ENCODE results near the gene SND1. TPM values are rescaled to one million over a fixed set of nuclear protein-coding genes. Genes with fewer than 3 reads are reported as not detected.
A peak's percentile ranks its signal among the peaks of the same experiment; 100 is the strongest.

The SND1 gene
- total RNA-seq, 1 experiment from 2014 or later = 218 TPM

GRCh38 chr7:128090492-128090891, 438.5 kb downstream of the SND1 start:
- Histone ChIP-seq H3T11ph (ENCODE audit: low read length) (no peak overlapping the region), H3K27me3 (ENCODE audit: insufficient read depth, low read length) (no peaks in the 10 kb centered on the region), H4K20me1 (ENCODE audit: control insufficient read depth, insufficient read depth, insufficient read length) (peaks cover 3% of the 10 kb centered on the region), H2BK15ac (ENCODE audit: low read depth, low read length) (no peak overlapping the region), H3K4ac (ENCODE audit: low read depth, low read length) (no peak overlapping the region), H2BK5ac (ENCODE audit: insufficient read length, low read length) (no peak overlapping the region), H3K56ac (ENCODE audit: insufficient read length, low read depth, low read length) (no peak overlapping the region), H3K23me2 (ENCODE audit: insufficient read length, low read depth, low read length, poor library complexity, severe bottlenecking) (no peaks in the 10 kb centered on the region), H3K9me3 (ENCODE audit: control insufficient read depth, low read depth, low read length) (no peaks in the 10 kb centered on the region), H3K9ac (ENCODE audit: extremely low read depth, insufficient read length, low read length) (no peak overlapping the region), H3K23ac (ENCODE audit: insufficient read length, low read depth, low read length) (no peak overlapping the region), H2BK20ac (ENCODE audit: low read depth, low read length, poor library complexity, severe bottlenecking) (no peak overlapping the region), H4K8ac (replicated peaks; ENCODE audit: insufficient read length, low read depth, low read length) (no peak overlapping the region), H2AFZ (ENCODE audit: low read length) (no peak overlapping the region), H3K27ac (ENCODE audit: insufficient read length, low read depth, low read length) (no peak overlapping the region), H3K18ac (ENCODE audit: insufficient read length, low read depth, low read length) (no peak overlapping the region), H3K79me1 (ENCODE audit: insufficient read depth, low read depth, low read length, poor library complexity, severe bottlenecking) (no peaks in the 10 kb centered on the region), H3K4me1 (ENCODE audit: insufficient read depth, low read length) (no peaks in the 10 kb centered on the region), H3K4me2 (ENCODE audit: insufficient read depth, insufficient read length, low read length) (no peak overlapping the region), H3K79me2 (ENCODE audit: insufficient read depth, low read length) (no peaks in the 10 kb centered on the region), H4K91ac (ENCODE audit: insufficient read length, low read depth, low read length) (no peak overlapping the region), H2AK5ac (ENCODE audit: insufficient read length, low read length) (no peak overlapping the region), H3K14ac (ENCODE audit: insufficient read depth, low read length) (no peak overlapping the region), H4K5ac (ENCODE audit: insufficient read length, low read depth, low read length) (no peak overlapping the region), H2BK120ac (ENCODE audit: low read depth, low read length, poor library complexity, severe bottlenecking) (no peak overlapping the region), H2BK12ac (ENCODE audit: insufficient read length, low read depth, low read length) (no peak overlapping the region)
- H3K4me3 Mint-ChIP-seq = no peak overlapping the region; a peak in 1 of 5 replicates
- no peaks in the 10 kb centered on the region for H3K9me3 Mint-ChIP-seq
- peaks cover 2% of the 10 kb centered on the region for H3K27me3 Mint-ChIP-seq (ENCODE audit: low read depth)
- no peaks in the 10 kb centered on the region for H3K4me1 Mint-ChIP-seq
- no CpG with 5 or more reads among the region's 10 CpGs for WGBS (ENCODE audit: extremely low coverage, insufficient read length, low lambda C conversion rate)
- H3K36me3 Mint-ChIP-seq (ENCODE audit: insufficient read depth in 1 of 3, low read depth in 3 of 3) = peaks cover 24 to 75% (median 48%) of the 10 kb centered on the region in 3 experiments; a peak in 6 of 7 replicates
- peak overlapping the region in 1 of 3 experiments; percentile 28; a peak in 1 of 7 replicates for H3K27ac Mint-ChIP-seq
- DNase-seq = no peak
- TF ChIP-seq CTCF (conservative IDR thresholded peaks at IDR 0.05) = no peak

Measured in H9 (cell line).